Glomerular endothelial cell (primary cell): ENCODE measurements around the gene TAF1A. TPM values are rescaled to one million over a fixed set of nuclear protein-coding genes. Genes with fewer than 3 reads are reported as not detected.

Experiments used
- DNase-seq: peaks from one replicate; pipeline ENCODE4 v3.0.0-alpha.2; 2011; ENCODE audit warnings: low read depth, low spot score; ENCODE audit errors: extremely low read depth
- total RNA-seq: library from RNA; depleted of rRNA; stranded (reverse); fragments of >200 nt; gene quantifications from 2 replicates; pipeline ENCODE4 v1.2.3, GENCODE V29; 2015

TAF1A gene
- total RNA-seq, 1 donor from 2014 or later: 3.6 TPM

GRCh38 chr1:222540598-222540995 is 49.1 kb downstream of the TAF1A start:
- DNase-seq: no peak

DNA sequence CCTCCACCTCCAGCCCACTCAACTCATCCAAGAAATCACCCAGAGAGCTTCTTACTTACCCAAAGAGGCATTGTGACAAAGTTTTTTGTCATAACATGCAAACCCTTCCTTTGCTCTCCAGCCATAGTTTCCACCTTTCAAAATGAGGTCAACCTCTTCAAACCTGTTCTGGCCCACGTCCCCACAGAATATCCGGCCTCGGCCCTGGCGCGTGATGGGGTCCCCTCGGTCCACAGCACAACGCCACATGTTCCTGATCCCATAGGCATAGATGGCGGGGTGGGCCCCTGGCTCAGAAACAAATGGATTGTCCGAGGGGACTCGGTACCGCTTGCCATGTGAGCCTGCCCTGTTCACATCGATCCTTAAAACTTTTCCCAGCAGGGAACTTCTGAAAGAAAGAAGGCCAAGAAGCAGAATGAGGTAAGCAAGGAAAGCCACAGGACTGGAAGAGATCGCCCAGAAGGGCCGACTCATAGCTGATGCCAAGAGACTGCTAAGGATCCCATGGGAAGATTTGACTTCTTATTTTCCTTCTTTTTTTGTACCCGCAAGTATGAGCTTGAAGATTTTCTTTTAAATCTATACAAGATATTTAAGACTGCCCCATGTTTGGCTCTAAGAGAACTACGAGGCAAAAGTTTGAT is 49.7 kb downstream of the TAF1A start:
- DNase-seq: no peak

DNA sequence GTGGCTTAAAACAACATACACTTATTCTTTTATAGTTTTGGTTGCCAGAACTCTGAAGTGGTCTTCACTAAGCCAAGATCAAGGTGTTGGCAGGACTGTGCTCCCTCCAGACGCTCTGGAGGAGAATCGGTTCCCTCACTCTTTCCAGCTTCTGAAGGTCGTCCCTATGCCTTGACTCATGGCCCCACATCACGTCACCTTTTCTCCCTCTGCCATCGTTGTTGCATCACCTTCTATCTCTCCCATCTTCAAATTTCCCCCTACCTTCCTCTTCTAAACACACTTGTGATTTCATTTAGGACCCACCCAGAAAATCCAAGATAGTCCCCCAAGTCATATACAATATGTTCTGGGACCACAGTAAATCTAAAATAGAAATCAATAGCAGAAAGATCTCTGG is 54.3 kb downstream of the TAF1A start:
- no peak for DNase-seq

DNA sequence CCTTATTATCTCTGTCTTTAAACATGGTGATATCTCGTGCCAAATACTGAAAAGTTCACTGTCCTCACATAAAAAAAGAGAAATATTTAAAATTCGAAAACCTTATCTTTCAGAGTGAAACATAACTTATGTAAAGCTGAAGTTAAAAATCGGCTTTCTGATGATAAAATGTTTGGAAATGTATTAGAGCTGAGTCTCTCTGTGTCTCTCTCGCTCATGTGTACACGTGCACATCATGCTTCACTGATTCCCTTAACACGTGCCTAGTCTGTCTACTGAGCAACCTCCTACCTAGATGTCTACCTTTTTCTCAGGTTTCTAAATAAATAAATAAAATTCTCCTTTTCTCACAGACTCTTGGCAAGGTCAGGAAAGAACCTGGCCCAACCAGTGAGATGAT is 58.9 kb downstream of the TAF1A start:
- DNase-seq: no peak

GRCh38 chr1:222529916-222530315 is 59.8 kb downstream of the TAF1A start:
- DNase-seq: no peak

DNA sequence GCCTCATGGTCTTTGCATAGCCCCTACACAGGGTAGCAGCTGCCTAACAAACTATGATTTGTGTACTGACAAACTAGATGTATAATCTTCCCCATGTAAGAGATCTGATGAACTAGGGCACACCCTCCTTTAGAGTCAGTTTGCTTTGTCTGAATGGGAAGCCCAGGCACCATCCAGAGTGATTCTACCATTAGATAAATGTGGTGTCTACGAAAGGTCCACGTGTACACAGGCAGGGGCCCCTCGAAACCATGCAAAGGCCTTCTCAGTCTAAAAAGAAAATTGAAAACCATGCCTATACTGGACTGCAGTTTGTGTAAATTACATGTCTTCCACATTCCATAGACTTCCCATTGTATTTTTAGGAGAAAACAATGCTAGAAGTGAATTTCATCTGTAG is 60.6 kb downstream of the TAF1A start:
- no peak for DNase-seq

GRCh38 chr1:222525951-222526350 is 63.8 kb downstream of the TAF1A start:
- DNase-seq: no peak

DNA sequence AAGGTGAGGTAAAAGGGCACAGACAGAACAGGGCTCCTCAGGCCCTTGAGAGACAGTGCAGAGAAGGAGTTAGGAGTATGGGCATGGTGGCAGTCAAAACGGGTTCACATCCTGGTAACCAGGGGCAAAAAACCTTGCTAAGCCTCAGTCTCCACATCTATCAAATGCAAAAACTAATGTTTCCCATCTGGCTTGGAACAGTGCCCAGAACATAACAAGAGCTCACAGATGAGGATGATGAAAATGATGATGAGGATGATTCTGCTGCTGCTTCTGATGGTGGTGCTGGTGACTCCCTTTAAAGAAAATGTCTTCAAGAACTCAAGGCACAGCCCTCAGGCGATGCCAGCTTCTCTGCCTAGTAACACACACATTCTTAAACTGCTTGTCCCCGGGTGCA is 65.9 kb downstream of the TAF1A start:
- no peak for DNase-seq

GRCh38 chr1:222522105-222522915 is 67.4 kb downstream of the TAF1A start:
- no peak for DNase-seq

DNA sequence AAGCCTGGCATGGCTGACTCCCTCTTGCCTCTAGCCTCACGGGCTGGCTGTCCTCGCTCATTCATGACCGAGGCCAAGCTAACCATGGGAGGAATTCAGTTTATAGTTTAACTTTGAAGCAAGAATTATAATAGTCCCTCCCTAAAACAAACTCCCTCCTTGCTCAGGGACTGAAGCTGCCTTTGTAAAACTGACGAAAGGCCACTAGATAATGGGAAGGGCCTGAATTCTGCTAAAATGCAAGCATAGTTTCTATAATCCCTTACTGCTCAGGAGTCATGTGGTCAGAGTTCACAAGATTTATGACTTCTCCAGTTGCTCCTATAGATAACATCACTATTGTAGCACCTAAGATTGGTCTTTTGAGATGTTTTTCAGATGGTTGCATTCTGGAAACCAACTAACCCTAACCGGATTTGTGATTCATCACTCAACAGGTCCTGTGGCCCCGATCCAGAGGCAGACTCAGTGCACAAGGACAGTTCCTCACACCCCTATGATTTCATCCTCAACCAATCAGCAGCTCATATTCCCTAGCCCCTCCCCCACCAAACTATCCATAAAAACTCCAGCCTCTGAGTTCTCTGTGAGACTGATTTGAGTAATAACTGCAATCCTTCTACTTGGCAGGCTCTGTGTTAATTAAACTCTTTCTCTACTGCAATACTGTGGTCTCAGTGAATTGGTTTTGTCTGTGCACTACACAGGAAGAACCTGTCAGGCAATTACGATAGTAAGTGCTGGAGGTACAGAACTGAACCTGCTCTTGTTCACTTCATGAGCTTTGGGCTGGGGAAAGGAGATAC is 68.2 kb downstream of the TAF1A start:
- DNase-seq: no peak

Other genes with a start within 250 kb of the TAF1A start
- gene HHIPL2, start 41.8 kb downstream of the TAF1A start, total RNA-seq: not detected in 2 replicates
- 35.4 and 38.7 TPM in 2 replicates for gene MIA3, start 28.2 kb upstream of the TAF1A start, total RNA-seq
- 62.6 and 72.3 TPM in 2 replicates for gene AIDA, start 122.6 kb upstream of the TAF1A start, total RNA-seq
- 34.8 and 50.8 TPM in 2 replicates for gene BROX, start 122.6 kb upstream of the TAF1A start, total RNA-seq
- gene FAM177B, start 147.3 kb upstream of the TAF1A start, total RNA-seq: not detected in 2 replicates
- 1.6 and 3.2 TPM in 2 replicates for gene DISP1, start 225.1 kb upstream of the TAF1A start, total RNA-seq